H1 (cell line): ENCODE measurements around the gene CEBPB. TPM values are rescaled to one million over a fixed set of nuclear protein-coding genes. Genes with fewer than 3 reads are reported as not detected.

ENCODE experiments used
- CBX5 ChIP-seq: fragments of 300-800, 300-1000 bp; sonication (generic); IDR thresholded peaks from 2 replicates; pipeline ENCODE4 v1.7.1; 2016; ENCODE audit warnings: antibody characterized with exemption, low read length, low read depth
- CHD7 ChIP-seq: fragments of 300-600 bp; sonication (generic); IDR thresholded peaks from 2 replicates; pipeline ENCODE4 v1.7.1; 2012; ENCODE audit warnings: low read length, moderate library complexity, mild to moderate bottlenecking, inconsistent platforms; ENCODE audit not compliant: insufficient replicate concordance
- JUND ChIP-seq: IDR thresholded peaks from 2 replicates; pipeline ENCODE4 v1.6.1; 2011; ENCODE audit warnings: mild to moderate bottlenecking, improper control_type of control experiment, low read length
- POU5F1 ChIP-seq: IDR thresholded peaks from 2 replicates; pipeline ENCODE4 v1.6.1; 2011; ENCODE audit warnings: low read depth, mild to moderate bottlenecking, low read length, moderate library complexity
- SRF ChIP-seq: IDR thresholded peaks from 2 replicates; pipeline ENCODE4 v1.6.1; 2011; ENCODE audit warnings: mild to moderate bottlenecking, low read depth, low read length, moderate library complexity
- TCF12 ChIP-seq: IDR thresholded peaks from 2 replicates; pipeline ENCODE4 v1.6.1; 2011; ENCODE audit warnings: low read depth, mild to moderate bottlenecking, low read length
- polyA plus RNA-seq, 7 experiments: library from polyadenylated mRNA; depleted of rRNA in 3 of 7; stranded (reverse) in 5 of 7; unstranded in 2 of 7; fragments of >200 nt in 5 of 7; fragments of 200-250 nt in 2 of 7; gene quantifications; 1 replicate in 5 of 7; 2 replicates in 1 of 7; 4 replicates in 1 of 7; pipeline versions ENCODE4 v1.2.1 to v1.2.3, GENCODE V29; 2011 to 2013; ENCODE audit warnings: missing spikeins in 2 of 7, mixed read lengths in 2 of 7
- total RNA-seq: library from RNA; stranded (reverse); fragmentation: NEBNext Ultra II Directional; extraction: Animal tissue kit (Norgen Biotek cat#: 25700); gene quantifications from 2 replicates; pipeline ENCODE4 v1.2.1, GENCODE V29; 2021

Gene CEBPB
- total and polyA plus RNA-seq, 2 of the 8 experiments (the other 6 are each of a cell fraction or from before 2014, with no cell fraction given) = 7.1 to 24.1 TPM

- TF ChIP-seq CHD7 = no peak
- TF ChIP-seq SRF = no peak
- no peak for TF ChIP-seq JUND
- TF ChIP-seq TCF12 = no peak
- no peak for TF ChIP-seq POU5F1
- TF ChIP-seq CBX5 = no peak
Observed at GRCh38 chr20:50230184-50230583, 39.6 kb downstream of the CEBPB start (continued).
